ENCODE data around the gene ALOX15B. TPM values are rescaled to one million over a fixed set of nuclear protein-coding genes. Genes with fewer than 3 reads are reported as not detected.
"Not testable (repeated sequence)": the region's sequence is repeated elsewhere in the genome, so short reads cannot be mapped to it uniquely, and the experiment has no call there.

Gene ALOX15B
- total and polyA plus RNA-seq, 2 donors from 2014 or later: 0.15 to 8.0 TPM

DNA sequence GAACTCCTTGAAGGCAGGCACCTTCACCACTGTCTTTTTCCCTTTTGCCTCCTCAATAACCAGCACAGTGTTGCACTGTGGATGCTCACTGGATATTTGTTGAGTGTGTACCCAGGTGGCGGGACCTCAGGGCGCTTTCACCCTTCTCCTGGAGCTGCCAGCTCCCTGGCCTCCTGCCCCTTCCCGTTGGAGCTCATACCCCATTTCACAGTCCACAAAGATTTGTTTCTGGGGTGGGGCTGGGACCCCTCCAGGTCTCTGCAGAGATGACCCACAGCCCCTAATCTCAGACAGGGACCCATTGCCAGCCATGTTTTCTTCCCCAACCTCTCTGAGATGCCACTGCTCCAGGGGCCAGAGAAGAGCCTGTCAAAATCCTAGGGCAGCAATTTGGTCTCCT, 36.2 kb downstream of the ALOX15B start:
- intact Hi-C loops (cut with DNase I): no loop called here
- DNase-seq: peak in 1 of 5 donors; percentile 22
- Histone ChIP-seq H3K27me3 (ENCODE audit: control insufficient read depth, insufficient read depth, low read length) (peaks cover 34% of the 10 kb centered on the region), H3K9me3 (ENCODE audit: control insufficient read depth in 2 of 3, insufficient read depth in 1 of 3, low read length in 3 of 3) (no peaks in the 10 kb centered on the region), H3K4me1 (ENCODE audit: control insufficient read depth in 2 of 3, insufficient read depth in 2 of 3, low read depth in 1 of 3, low read length in 3 of 3) (peaks cover 0 to 18% (median 0%) of the 10 kb centered on the region in 3 donors), H3K27ac (ENCODE audit: low read depth in 2 of 2, low read length in 2 of 2) (no peak overlapping the region), H3K9ac (ENCODE audit: low read length in 3 of 3) (no peak overlapping the region), H3K4me3 (ENCODE audit: low read length in 3 of 3) (no peak overlapping the region), H3K36me3 (ENCODE audit: control insufficient read depth in 2 of 3, insufficient read depth in 3 of 3, low read length in 3 of 3) (no peaks in the 10 kb centered on the region)
- FAIRE-seq: no peak
- TF ChIP-seq, protein P1, sequence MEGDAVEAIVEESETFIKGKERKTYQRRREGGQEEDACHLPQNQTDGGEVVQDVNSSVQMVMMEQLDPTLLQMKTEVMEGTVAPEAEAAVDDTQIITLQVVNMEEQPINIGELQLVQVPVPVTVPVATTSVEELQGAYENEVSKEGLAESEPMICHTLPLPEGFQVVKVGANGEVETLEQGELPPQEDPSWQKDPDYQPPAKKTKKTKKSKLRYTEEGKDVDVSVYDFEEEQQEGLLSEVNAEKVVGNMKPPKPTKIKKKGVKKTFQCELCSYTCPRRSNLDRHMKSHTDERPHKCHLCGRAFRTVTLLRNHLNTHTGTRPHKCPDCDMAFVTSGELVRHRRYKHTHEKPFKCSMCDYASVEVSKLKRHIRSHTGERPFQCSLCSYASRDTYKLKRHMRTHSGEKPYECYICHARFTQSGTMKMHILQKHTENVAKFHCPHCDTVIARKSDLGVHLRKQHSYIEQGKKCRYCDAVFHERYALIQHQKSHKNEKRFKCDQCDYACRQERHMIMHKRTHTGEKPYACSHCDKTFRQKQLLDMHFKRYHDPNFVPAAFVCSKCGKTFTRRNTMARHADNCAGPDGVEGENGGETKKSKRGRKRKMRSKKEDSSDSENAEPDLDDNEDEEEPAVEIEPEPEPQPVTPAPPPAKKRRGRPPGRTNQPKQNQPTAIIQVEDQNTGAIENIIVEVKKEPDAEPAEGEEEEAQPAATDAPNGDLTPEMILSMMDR (IDR thresholded peaks at IDR 0.05; ENCODE audit: borderline replicate concordance, extremely low read depth, insufficient read depth): no peak

DNA sequence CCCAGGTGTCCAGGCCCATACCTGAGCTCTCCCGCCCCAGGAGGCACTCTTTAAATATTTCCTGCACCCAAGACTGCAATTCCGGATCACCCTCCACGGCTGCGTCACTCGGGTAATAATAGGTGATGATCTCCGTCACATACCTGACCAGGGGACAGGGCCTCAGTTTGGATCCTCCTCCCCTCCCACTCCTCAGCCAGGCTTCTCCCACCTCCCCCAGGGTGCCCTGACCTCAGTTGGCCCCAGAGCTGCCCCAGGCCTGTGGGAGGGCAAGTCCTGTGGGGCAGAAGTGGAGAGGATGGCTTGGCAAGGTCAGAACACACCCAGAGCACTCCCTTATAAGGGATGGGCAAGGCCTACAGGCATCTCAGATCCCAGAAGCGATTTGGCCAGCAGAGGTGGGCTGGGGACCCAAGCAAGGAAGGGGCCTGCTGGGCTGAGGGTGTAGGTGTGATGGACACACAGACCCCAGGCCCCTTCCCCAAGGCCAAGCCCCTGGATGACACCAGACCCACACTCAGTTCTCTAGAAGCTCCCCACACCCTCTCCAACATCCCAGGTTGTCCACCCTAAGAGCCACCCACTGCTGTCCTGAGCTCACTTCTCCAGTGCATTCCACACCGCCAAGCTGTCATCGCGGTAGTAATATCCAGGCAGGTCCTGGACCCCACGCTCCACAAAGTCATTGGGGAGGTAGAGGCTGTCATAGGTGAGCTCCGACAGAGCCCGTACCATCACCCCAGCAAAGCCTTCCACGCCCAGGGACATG, 36.9 kb downstream of the ALOX15B start:
- Histone ChIP-seq H3K27ac (ENCODE audit: low read depth in 2 of 2, low read length in 2 of 2) (no peak overlapping the region), H3K4me3 (ENCODE audit: low read length in 3 of 3) (no peak overlapping the region), H3K27me3 (ENCODE audit: control insufficient read depth, insufficient read depth, low read length) (peaks cover 36% of the 10 kb centered on the region), H3K36me3 (ENCODE audit: control insufficient read depth in 2 of 3, insufficient read depth in 3 of 3, low read length in 3 of 3) (no peaks in the 10 kb centered on the region), H3K9me3 (ENCODE audit: control insufficient read depth in 2 of 3, insufficient read depth in 1 of 3, low read length in 3 of 3) (no peaks in the 10 kb centered on the region), H3K9ac (ENCODE audit: low read length in 3 of 3) (no peak overlapping the region), H3K4me1 (ENCODE audit: control insufficient read depth in 2 of 3, insufficient read depth in 2 of 3, low read depth in 1 of 3, low read length in 3 of 3) (peaks cover 0 to 18% (median 0%) of the 10 kb centered on the region in 3 donors)
- TF ChIP-seq, protein P1 (IDR thresholded peaks at IDR 0.05; ENCODE audit: borderline replicate concordance, extremely low read depth, insufficient read depth): no peak
- no peak for FAIRE-seq
- peak in 1 of 5 donors; percentile 35 for DNase-seq
- intact Hi-C loops (cut with DNase I): no loop called here

DNA sequence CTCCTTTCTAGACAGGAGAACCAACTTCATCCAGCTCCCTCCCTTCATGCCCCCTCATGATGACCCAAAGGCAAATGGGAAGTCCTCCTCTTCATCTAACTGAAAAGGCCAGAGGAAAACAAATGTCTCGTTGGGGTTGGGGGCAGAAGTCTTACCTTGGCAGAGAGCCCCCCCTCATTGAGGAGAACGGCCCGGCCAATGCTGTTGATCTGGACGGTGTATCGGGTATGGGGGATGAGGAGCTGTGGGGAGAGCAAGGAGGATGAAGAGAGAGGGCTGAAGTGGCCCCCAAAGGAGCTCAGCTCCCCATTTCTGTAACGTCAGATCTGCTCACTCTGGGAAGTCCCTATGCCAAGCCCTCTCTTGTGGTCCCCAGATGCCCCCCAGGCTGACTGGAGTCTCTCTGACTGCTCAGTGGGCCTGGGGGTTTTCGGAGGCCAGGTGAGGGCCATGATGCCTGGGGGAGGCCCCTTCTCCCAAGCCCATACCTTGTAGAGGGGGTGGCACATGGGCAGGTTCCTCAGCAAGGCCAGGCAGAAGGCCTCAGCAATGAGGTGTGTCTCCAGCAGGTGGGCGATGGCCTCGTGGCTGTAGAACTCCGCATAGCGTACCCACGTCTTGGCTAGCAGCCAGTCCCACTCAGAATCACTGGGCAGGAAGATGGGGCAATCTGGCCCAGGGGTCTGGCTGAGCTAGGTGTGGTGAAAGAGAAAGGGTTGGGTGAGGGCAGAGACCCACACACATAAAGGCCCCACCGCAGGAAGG, 37.8 kb downstream of the ALOX15B start:
- peaks cover 39% of the 10 kb centered on the region for H3K27me3 ChIP-seq (ENCODE audit: control insufficient read depth, insufficient read depth, low read length)
- intact Hi-C loops (cut with DNase I): no loop called here

GRCh38 chr17:8077939-8078338, 39.1 kb downstream of the ALOX15B start:
- FAIRE-seq; H3K9me3 ChIP-seq (ENCODE audit: control insufficient read depth in 2 of 3, insufficient read depth in 1 of 3, low read length in 3 of 3); H3K4me3 ChIP-seq (ENCODE audit: low read length in 3 of 3); intact Hi-C loops (cut with DNase I); H3K27ac ChIP-seq (ENCODE audit: low read depth in 2 of 2, low read length in 2 of 2); H3K36me3 ChIP-seq (ENCODE audit: control insufficient read depth in 2 of 3, insufficient read depth in 3 of 3, low read length in 3 of 3); H3K9ac ChIP-seq (ENCODE audit: low read length in 3 of 3); DNase-seq: not testable (repeated sequence)
- H3K4me1 ChIP-seq (ENCODE audit: control insufficient read depth in 2 of 3, insufficient read depth in 2 of 3, low read depth in 1 of 3, low read length in 3 of 3): peaks cover 0 to 16% (median 0%) of the 10 kb centered on the region in 3 donors
- H3K27me3 ChIP-seq (ENCODE audit: control insufficient read depth, insufficient read depth, low read length): peaks cover 29% of the 10 kb centered on the region

More for the DNA sequence above, 37.8 kb downstream of the ALOX15B start:
- no peaks in the 10 kb centered on the region for H3K36me3 ChIP-seq (ENCODE audit: control insufficient read depth in 2 of 3, insufficient read depth in 3 of 3, low read length in 3 of 3)
- FAIRE-seq: no peak
- peak in 1 of 5 donors; percentile 37 for DNase-seq
- H3K9ac ChIP-seq (ENCODE audit: low read length in 3 of 3): no peak overlapping the region
- peaks cover 0 to 18% (median 0%) of the 10 kb centered on the region in 3 donors for H3K4me1 ChIP-seq (ENCODE audit: control insufficient read depth in 2 of 3, insufficient read depth in 2 of 3, low read depth in 1 of 3, low read length in 3 of 3)
- H3K4me3 ChIP-seq (ENCODE audit: low read length in 3 of 3): no peak overlapping the region
- H3K9me3 ChIP-seq (ENCODE audit: control insufficient read depth in 2 of 3, insufficient read depth in 1 of 3, low read length in 3 of 3): no peaks in the 10 kb centered on the region
- TF ChIP-seq, protein P1 (IDR thresholded peaks at IDR 0.05; ENCODE audit: borderline replicate concordance, extremely low read depth, insufficient read depth): no peak
- H3K27ac ChIP-seq (ENCODE audit: low read depth in 2 of 2, low read length in 2 of 2): no peak overlapping the region
